Measurements from ENCODE around the gene TSHZ1.

Gene TSHZ1, protein sequence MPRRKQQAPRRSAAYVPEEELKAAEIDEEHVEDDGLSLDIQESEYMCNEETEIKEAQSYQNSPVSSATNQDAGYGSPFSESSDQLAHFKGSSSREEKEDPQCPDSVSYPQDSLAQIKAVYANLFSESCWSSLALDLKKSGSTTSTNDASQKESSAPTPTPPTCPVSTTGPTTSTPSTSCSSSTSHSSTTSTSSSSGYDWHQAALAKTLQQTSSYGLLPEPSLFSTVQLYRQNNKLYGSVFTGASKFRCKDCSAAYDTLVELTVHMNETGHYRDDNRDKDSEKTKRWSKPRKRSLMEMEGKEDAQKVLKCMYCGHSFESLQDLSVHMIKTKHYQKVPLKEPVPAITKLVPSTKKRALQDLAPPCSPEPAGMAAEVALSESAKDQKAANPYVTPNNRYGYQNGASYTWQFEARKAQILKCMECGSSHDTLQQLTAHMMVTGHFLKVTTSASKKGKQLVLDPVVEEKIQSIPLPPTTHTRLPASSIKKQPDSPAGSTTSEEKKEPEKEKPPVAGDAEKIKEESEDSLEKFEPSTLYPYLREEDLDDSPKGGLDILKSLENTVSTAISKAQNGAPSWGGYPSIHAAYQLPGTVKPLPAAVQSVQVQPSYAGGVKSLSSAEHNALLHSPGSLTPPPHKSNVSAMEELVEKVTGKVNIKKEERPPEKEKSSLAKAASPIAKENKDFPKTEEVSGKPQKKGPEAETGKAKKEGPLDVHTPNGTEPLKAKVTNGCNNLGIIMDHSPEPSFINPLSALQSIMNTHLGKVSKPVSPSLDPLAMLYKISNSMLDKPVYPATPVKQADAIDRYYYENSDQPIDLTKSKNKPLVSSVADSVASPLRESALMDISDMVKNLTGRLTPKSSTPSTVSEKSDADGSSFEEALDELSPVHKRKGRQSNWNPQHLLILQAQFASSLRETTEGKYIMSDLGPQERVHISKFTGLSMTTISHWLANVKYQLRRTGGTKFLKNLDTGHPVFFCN (N-terminal part only)

DNA sequence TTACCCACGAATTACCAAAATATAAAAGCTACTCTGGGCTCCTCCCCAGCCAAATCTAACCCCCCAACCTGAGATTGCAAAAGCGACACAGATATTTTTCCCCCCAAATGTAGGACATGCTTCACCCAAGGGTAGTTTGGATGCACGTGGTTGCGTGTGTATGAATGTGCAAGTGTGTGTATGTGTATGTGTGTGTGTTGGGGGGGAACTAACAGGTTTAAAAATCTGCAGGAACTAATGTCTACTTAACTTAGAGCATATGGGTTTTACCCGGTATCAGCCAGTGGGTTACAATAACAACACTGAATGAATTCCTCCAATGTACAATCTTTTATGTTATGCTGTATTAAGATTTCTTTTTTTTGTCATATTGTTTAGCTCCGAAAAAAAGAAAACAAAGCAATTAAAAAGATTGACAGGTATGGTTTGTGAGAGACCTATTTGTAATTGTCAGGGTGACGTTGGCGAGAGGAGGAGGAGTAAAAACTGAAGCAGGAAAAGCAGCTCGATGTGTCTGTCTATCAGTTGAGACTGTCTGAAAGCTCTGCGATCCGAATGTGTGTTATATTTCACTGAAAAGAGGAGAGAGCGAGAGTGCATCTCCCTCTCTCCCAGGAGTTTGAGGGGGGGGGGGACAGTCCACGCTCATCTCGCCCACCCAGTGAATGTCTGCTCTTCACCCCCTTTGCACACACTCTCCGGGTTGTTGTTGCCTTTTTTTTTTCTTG is at the start of gene TSHZ1:
Gene TSHZ1, plus strand, starts transcription at position 524 of the 728 bp plus-strand sequence. CDS start 1,080 bp downstream, outside the sequence.
- Histone ChIP-seq H3K9ac (ENCODE audit: low read depth, low read length) (no peak within 1 kb of the TSS), H3K27me3 (ENCODE audit: control insufficient read depth, insufficient read depth, low read length) (peaks cover 83% of the 10 kb centered on the region), H3K4me3 (ENCODE audit: low read depth, low read length) (peak within 1 kb of the TSS; percentile 73), H3K27ac (ENCODE audit: low read depth, low read length) (peak within 1 kb of the TSS; percentile 66), H3K36me3 (ENCODE audit: control insufficient read depth, insufficient read depth, low read length) (no peaks in the 10 kb centered on the region), H3K4me1 (ENCODE audit: control insufficient read depth, insufficient read depth, low read length) (peaks cover 31% of the 10 kb centered on the region), H3K9me3 (ENCODE audit: control insufficient read depth, insufficient read depth, low read length) (no peaks in the 10 kb centered on the region)

DNA sequence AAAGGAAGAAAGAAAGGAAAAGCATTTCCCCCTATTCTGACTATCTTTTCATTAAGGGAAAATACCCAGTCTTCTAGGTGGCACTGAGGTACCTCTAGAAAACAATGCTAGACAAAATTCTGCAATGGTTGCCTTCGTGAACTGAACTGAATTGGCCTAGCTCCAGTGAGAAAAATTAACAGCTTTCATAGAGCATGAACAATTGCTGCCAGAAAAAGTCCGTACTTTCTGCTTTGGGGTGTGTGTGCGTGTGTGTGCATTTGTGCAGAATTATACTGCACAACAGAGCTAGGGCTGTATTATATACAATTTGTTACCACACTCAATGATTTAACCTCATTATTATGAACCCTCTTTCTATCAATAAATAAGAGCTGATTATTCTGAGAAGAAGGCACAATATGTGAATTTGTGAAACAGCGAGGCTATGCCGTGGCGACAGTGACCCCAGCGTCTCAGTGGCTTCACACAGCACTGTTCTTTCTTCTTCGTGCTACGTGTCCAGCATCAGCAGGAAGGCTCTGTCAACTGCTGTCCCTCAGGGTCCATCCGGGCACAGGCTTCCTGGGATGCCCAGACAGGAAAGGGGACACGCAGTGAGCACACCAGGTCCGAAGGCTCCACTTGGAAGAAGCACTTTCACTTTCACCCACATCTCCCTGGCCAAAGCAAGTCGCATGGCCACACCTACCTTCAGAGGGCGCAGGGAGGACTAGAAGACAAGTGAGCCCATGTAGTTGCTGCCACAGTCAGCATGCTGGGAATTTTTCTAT is 49.2 kb upstream of the TSHZ1 start:
- peaks cover 7% of the 10 kb centered on the region; the same call in 1 of the 2 replicates for H3K4me1 ChIP-seq (ENCODE audit: control insufficient read depth, insufficient read depth, low read length)
- no peaks in the 10 kb centered on the region for H3K9me3 ChIP-seq (ENCODE audit: control insufficient read depth, insufficient read depth, low read length)
- H3K9ac ChIP-seq (ENCODE audit: low read depth, low read length), result no peak overlapping the region
- H3K27me3 ChIP-seq (ENCODE audit: control insufficient read depth, insufficient read depth, low read length), result no peaks in the 10 kb centered on the region
- H3K27ac ChIP-seq (ENCODE audit: low read depth, low read length), result no peak overlapping the region
- no peaks in the 10 kb centered on the region for H3K36me3 ChIP-seq (ENCODE audit: control insufficient read depth, insufficient read depth, low read length)
- no peak overlapping the region for H3K4me3 ChIP-seq (ENCODE audit: low read depth, low read length)

DNA sequence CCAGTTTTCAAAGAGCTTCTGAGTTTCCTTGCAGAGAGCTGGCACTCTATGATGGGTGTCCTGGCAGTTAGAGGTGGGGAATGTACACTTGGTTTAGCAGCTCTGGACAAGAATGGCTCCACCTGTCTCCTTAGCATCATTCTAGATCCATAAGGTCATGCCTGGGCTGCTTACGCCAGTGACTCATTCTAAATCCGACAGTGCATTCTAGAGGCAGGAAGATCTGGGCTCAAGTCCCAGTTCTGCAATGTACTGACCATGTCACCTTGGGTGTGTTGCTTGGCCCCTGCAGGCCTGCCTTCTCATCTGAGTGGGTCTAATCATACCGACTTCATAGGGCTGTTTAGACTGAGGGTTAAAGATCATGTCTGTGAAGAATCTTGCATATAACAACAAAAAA is 48.1 kb upstream of the TSHZ1 start:
- H3K9me3 ChIP-seq (ENCODE audit: control insufficient read depth, insufficient read depth, low read length), result no peaks in the 10 kb centered on the region
- peaks cover 7% of the 10 kb centered on the region; the same call in 1 of the 2 replicates for H3K4me1 ChIP-seq (ENCODE audit: control insufficient read depth, insufficient read depth, low read length)
- H3K27me3 ChIP-seq (ENCODE audit: control insufficient read depth, insufficient read depth, low read length), result no peaks in the 10 kb centered on the region
- H3K36me3 ChIP-seq (ENCODE audit: control insufficient read depth, insufficient read depth, low read length), result no peaks in the 10 kb centered on the region
- no peak overlapping the region for H3K4me3 ChIP-seq (ENCODE audit: low read depth, low read length)
- H3K9ac ChIP-seq (ENCODE audit: low read depth, low read length), result no peak overlapping the region
- no peak overlapping the region for H3K27ac ChIP-seq (ENCODE audit: low read depth, low read length)

DNA sequence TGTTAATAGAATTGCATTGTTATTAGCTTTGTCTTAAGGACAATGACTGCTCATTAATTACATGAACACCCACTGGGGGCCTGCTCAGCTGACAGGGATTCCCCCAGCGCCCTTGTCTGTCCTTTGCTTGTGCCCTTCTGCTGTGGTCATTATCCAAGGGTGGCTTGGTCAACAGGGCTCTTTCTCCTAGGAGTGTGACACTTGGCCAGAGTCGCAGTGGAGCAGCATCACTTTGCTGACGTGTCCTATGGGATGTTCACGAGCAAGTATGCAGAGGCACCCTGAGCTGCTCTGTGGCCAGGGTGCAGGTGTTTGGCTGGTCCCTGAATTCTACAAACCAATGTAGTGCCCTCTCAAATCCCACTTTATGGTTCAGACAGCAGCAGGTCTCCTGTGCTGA is 47.6 kb upstream of the TSHZ1 start:
- no peak overlapping the region for H3K4me3 ChIP-seq (ENCODE audit: low read depth, low read length)
- H3K27ac ChIP-seq (ENCODE audit: low read depth, low read length), result no peak overlapping the region
- H3K36me3 ChIP-seq (ENCODE audit: control insufficient read depth, insufficient read depth, low read length), result no peaks in the 10 kb centered on the region
- no peaks in the 10 kb centered on the region for H3K9me3 ChIP-seq (ENCODE audit: control insufficient read depth, insufficient read depth, low read length)
- no peak overlapping the region for H3K9ac ChIP-seq (ENCODE audit: low read depth, low read length)
- no peaks in the 10 kb centered on the region for H3K27me3 ChIP-seq (ENCODE audit: control insufficient read depth, insufficient read depth, low read length)
- peaks cover 7% of the 10 kb centered on the region; the same call in 1 of the 2 replicates for H3K4me1 ChIP-seq (ENCODE audit: control insufficient read depth, insufficient read depth, low read length)

DNA sequence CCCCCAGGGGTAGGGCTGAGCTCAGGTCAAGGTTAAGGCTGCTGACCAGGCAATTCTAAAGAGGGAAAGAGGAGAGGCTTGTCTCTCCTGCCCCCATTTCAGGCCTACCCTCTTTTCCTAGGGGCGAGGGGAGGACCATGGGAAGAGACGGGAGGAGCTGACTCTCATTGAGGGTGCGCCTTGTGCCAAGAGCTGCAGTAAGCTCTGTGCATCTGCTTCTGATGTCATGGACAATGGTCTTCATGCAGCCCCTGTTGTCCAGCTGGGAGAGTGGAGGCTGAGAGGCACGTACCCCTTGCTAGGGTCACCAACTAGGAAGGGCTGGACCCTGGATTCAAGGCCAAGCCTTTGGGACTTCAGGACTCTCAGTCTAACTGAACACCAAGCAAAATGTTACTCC is 46.9 kb upstream of the TSHZ1 start:
- Histone ChIP-seq H3K9me3 (ENCODE audit: control insufficient read depth, insufficient read depth, low read length) (no peaks in the 10 kb centered on the region), H3K4me3 (ENCODE audit: low read depth, low read length) (no peak overlapping the region), H3K4me1 (ENCODE audit: control insufficient read depth, insufficient read depth, low read length) (peaks cover 7% of the 10 kb centered on the region; the same call in 1 of the 2 replicates), H3K36me3 (ENCODE audit: control insufficient read depth, insufficient read depth, low read length) (no peaks in the 10 kb centered on the region), H3K27me3 (ENCODE audit: control insufficient read depth, insufficient read depth, low read length) (no peaks in the 10 kb centered on the region), H3K9ac (ENCODE audit: low read depth, low read length) (no peak overlapping the region), H3K27ac (ENCODE audit: low read depth, low read length) (no peak overlapping the region)

DNA sequence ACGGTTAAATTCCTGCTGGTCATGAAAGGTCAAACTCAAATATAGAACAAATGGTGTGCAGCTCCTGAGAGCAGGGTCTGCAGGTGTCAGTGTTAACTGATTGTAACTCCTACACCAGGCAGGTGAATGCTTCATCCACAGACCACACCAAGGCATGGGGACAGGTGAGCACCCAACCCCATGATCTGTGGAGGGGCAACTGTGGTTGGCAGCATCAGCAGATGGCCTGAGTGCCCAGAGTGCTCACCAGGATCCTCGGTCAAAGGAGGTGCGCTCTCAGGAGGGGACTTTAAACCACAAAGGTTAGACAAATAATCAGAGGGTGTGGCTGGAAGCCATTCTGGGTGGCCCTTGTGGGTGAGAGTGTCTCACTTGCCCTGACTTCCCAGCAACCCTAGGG is 46.1 kb upstream of the TSHZ1 start:
- Histone ChIP-seq H3K9ac (ENCODE audit: low read depth, low read length) (no peak overlapping the region), H3K27ac (ENCODE audit: low read depth, low read length) (no peak overlapping the region), H3K4me3 (ENCODE audit: low read depth, low read length) (no peak overlapping the region), H3K9me3 (ENCODE audit: control insufficient read depth, insufficient read depth, low read length) (no peaks in the 10 kb centered on the region), H3K4me1 (ENCODE audit: control insufficient read depth, insufficient read depth, low read length) (peaks cover 7% of the 10 kb centered on the region; the same call in 1 of the 2 replicates), H3K36me3 (ENCODE audit: control insufficient read depth, insufficient read depth, low read length) (no peaks in the 10 kb centered on the region), H3K27me3 (ENCODE audit: control insufficient read depth, insufficient read depth, low read length) (no peaks in the 10 kb centered on the region)

DNA sequence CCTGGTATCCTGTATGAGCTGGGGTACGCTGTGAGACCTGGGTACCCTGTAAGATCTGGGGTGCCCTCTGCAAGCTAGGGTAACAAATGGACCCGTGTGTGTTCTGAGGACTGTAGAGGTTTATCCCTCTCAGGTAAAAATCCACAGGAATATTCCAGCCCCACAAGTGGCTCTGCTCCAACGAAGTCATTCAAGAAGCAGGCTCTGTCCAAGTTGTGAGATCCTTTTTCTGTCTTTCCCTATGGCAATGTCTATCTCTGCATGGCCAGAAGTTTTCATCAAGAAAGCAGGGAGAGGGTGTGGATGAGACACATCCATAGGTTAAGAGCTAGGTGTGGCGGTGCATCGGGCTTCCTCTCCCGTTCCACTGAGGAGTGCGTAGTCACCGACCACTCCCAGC is 44.7 kb upstream of the TSHZ1 start:
- Histone ChIP-seq H3K27ac (ENCODE audit: low read depth, low read length) (no peak overlapping the region), H3K36me3 (ENCODE audit: control insufficient read depth, insufficient read depth, low read length) (no peaks in the 10 kb centered on the region), H3K4me1 (ENCODE audit: control insufficient read depth, insufficient read depth, low read length) (no peaks in the 10 kb centered on the region), H3K9me3 (ENCODE audit: control insufficient read depth, insufficient read depth, low read length) (no peaks in the 10 kb centered on the region), H3K9ac (ENCODE audit: low read depth, low read length) (no peak overlapping the region), H3K4me3 (ENCODE audit: low read depth, low read length) (no peak overlapping the region), H3K27me3 (ENCODE audit: control insufficient read depth, insufficient read depth, low read length) (no peaks in the 10 kb centered on the region)

DNA sequence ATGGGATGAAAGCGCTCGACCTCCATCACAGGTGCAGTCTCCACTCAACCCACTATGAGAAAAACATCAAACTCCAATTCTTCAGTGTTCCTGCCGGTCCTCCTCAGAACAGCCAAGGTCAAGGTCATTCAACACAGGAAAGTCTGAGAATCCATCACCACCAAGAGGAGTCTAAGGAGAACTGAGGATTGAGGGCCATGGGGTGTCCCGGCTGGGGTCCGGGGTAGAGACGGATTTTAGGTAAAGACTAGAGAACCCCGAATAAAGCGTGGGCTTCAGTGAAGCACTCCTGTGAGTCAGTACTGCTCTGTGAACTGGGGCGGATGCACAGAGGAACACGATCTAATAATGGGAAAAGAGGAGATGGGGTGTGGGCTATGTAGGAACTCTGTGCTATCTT is 43.5 kb upstream of the TSHZ1 start:
- Histone ChIP-seq H3K4me1 (ENCODE audit: control insufficient read depth, insufficient read depth, low read length) (no peaks in the 10 kb centered on the region), H3K27ac (ENCODE audit: low read depth, low read length) (no peak overlapping the region), H3K4me3 (ENCODE audit: low read depth, low read length) (no peak overlapping the region), H3K9me3 (ENCODE audit: control insufficient read depth, insufficient read depth, low read length) (no peaks in the 10 kb centered on the region), H3K27me3 (ENCODE audit: control insufficient read depth, insufficient read depth, low read length) (no peaks in the 10 kb centered on the region), H3K36me3 (ENCODE audit: control insufficient read depth, insufficient read depth, low read length) (no peaks in the 10 kb centered on the region), H3K9ac (ENCODE audit: low read depth, low read length) (no peak overlapping the region)

DNA sequence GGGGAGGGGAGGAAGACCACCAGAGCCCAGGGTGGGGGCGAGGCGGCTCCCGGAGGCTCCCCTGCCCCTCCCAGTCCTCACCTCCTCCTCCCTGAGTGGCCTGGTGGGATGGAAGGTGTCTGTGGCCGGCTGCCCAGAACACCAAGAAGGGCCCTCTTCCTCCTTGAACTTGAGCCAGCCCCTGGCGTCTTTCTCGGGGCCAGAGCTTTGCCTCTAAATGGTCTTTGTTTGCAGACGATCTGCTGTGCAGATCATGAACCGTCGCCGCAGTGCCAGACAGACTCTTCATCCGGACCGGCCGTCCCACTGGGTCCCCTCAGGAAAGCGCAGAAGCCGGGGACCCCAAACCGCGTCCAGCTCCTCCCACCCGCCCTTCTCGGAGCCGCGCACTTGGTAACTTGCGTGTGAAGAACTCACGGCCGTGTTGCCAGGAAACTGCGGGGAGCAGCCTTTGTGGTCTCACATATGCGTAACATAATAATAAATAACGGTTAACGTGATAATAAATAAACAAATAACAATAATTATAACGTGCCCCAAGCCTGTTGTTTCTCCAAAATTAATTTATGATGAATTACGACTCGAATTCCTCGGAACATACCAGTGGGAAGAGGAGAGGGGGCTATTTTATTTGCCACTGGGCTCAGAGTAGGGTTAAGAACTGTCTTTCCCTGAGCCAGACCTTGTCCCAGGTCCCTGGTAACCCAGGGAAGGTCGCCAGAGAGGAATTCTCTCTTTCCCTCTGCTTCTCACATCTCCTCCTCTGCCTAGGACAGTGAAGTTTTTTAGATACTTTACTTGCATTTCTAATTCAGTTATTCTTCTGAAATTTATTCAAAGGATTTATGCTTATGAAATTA is 42.6 kb upstream of the TSHZ1 start:
- Histone ChIP-seq H3K4me3 (ENCODE audit: low read depth, low read length) (no peak overlapping the region), H3K27me3 (ENCODE audit: control insufficient read depth, insufficient read depth, low read length) (no peaks in the 10 kb centered on the region), H3K36me3 (ENCODE audit: control insufficient read depth, insufficient read depth, low read length) (no peaks in the 10 kb centered on the region), H3K9ac (ENCODE audit: low read depth, low read length) (no peak overlapping the region), H3K4me1 (ENCODE audit: control insufficient read depth, insufficient read depth, low read length) (no peaks in the 10 kb centered on the region), H3K9me3 (ENCODE audit: control insufficient read depth, insufficient read depth, low read length) (no peaks in the 10 kb centered on the region), H3K27ac (ENCODE audit: low read depth, low read length) (no peak overlapping the region)

Measured in HUES48 (cell line).